Mammary epithelial cell (primary cell): ENCODE measurements around the gene UBE2Z.

ENCODE experiments used
- EZH2 ChIP-seq: IDR thresholded peaks from 2 replicates; pipeline ENCODE4 v1.6.1; 2012; ENCODE audit warnings: low read length, inconsistent platforms, borderline replicate concordance
- TF ChIP-seq, protein P1 (sequence below), 2 donors: IDR thresholded peaks in 1 of 2; conservative IDR thresholded peaks in 1 of 2; 2 replicates each; pipeline ENCODE4 v1.5.1; 2011 to 2012; ENCODE audit warnings: inconsistent platforms in 2 of 2, low read length in 2 of 2, mild to moderate bottlenecking in 2 of 2, control low read depth in 1 of 2, low read depth in 1 of 2; ENCODE audit not compliant: insufficient read depth in 1 of 2; ENCODE audit errors: extremely low read depth in 1 of 2

GRCh38 chr17:48868916-48869500 lies 39.2 kb upstream of the UBE2Z start:
- TF ChIP-seq, protein P1, sequence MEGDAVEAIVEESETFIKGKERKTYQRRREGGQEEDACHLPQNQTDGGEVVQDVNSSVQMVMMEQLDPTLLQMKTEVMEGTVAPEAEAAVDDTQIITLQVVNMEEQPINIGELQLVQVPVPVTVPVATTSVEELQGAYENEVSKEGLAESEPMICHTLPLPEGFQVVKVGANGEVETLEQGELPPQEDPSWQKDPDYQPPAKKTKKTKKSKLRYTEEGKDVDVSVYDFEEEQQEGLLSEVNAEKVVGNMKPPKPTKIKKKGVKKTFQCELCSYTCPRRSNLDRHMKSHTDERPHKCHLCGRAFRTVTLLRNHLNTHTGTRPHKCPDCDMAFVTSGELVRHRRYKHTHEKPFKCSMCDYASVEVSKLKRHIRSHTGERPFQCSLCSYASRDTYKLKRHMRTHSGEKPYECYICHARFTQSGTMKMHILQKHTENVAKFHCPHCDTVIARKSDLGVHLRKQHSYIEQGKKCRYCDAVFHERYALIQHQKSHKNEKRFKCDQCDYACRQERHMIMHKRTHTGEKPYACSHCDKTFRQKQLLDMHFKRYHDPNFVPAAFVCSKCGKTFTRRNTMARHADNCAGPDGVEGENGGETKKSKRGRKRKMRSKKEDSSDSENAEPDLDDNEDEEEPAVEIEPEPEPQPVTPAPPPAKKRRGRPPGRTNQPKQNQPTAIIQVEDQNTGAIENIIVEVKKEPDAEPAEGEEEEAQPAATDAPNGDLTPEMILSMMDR (conservative IDR thresholded peaks at IDR 0.05 in 1 of 2, IDR thresholded peaks at IDR 0.05 in 1 of 2; ENCODE audit: extremely low read depth in 1 of 2, insufficient read depth in 1 of 2, low read depth in 1 of 2, low read length in 2 of 2): no peak
- TF ChIP-seq EZH2: no peak
